Measurements from ENCODE around the gene MEP1A.

DNA sequence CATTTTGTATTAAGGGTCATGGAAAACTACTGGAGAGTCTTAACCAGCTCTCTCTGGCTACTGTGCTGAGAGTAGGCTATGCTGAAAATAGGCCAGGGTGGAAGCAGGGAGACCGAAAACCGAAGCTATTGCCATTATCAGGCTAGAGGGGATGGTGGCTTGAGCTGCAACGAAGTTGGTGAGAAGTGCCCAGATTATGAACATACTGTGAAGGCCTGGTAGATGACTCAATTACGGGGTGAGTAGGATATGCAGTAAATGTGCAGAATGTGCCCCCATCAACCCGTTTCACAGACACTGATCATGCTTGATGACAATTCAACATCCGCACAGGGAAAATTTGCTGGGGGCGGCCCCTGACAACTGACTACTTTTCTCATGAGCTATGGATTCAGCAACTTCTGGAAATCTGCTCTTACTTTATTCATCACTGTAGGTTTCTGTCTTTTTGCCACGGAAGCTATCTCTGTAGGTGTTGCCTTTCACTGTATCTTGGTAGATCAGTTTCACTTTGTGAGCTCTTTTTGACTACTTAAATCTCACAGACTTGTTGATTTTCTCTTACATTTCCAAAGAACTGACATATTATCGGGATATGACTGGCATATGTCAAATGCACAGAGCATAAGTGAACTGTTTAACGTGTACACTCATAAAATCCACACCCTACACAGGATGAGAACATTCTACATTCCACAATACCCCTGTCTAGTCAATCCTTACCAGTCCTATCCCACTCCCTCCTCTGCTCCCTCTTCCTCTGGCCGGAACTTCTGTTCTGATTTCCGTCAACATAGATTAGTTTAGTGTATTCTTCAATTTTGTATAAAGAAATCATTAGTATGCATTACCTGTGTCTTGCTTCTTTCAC is 15.5 kb upstream of the MEP1A start:
- TF ChIP-seq, protein P1, sequence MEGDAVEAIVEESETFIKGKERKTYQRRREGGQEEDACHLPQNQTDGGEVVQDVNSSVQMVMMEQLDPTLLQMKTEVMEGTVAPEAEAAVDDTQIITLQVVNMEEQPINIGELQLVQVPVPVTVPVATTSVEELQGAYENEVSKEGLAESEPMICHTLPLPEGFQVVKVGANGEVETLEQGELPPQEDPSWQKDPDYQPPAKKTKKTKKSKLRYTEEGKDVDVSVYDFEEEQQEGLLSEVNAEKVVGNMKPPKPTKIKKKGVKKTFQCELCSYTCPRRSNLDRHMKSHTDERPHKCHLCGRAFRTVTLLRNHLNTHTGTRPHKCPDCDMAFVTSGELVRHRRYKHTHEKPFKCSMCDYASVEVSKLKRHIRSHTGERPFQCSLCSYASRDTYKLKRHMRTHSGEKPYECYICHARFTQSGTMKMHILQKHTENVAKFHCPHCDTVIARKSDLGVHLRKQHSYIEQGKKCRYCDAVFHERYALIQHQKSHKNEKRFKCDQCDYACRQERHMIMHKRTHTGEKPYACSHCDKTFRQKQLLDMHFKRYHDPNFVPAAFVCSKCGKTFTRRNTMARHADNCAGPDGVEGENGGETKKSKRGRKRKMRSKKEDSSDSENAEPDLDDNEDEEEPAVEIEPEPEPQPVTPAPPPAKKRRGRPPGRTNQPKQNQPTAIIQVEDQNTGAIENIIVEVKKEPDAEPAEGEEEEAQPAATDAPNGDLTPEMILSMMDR (IDR thresholded peaks at IDR 0.05; ENCODE audit: insufficient read depth, low read length, poor library complexity, severe bottlenecking), result no peak
- no peak for TF ChIP-seq EZH2phosphoT487 (conservative IDR thresholded peaks at IDR 0.05; ENCODE audit: low read length)
